ENCODE data around the gene UBAP2L.

DNA sequence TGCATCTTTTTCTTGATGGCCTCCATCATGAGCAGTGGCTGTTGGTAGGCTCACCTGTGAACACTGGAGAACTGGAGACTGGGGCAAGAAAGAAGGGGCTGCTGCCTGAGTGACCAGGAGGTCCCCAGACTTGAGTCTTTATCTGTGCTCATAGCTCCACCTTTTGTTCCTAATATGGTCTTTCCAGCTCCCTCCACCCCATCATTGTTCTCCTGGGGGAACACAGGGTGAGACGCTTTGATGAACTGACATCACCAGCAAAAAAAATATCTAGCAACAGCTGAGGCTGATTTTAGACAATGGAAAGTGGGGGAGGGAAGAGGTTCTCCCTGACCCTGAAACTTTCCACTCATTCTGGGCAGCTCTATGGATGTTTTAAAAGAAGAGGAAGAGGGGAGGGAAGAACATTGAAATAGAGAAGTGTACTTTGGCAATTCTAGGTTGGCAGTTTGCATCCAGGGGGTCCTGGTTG is 28.7 kb upstream of the UBAP2L start, which contains the start of gene TPM3:
- no peak for TF ChIP-seq POLR2A (IDR thresholded peaks at IDR 0.05)
- no peak for TF ChIP-seq CTCF (IDR thresholded peaks at IDR 0.05)

Data from lower leg skin (tissue), 3 donors.